H1 (cell line): ENCODE measurements around the gene CACNB2. TPM values are rescaled to one million over a fixed set of nuclear protein-coding genes. Genes with fewer than 3 reads are reported as not detected.

Experiments
- CTCF ChIA-PET: fragments of 300-600 bp; sonication (Branson Sonifier 250); formaldehyde crosslinking; loops from one replicate; lab custom pipeline; 2021; ENCODE audit not compliant: partially characterized antibody; lab: Charles Lee
- POLR2A ChIA-PET: fragments of 300-600 bp; sonication (Branson Sonifier 250); formaldehyde crosslinking; loops from one replicate; lab custom pipeline; 2021; ENCODE audit warnings: inconsistent platforms; ENCODE audit not compliant: partially characterized antibody; lab: Charles Lee
- DNase-seq, 2 experiments: peaks; one replicate each; pipeline versions ENCODE4 v3.0.0 to v3.0.0-alpha.2; 2010 to 2022; ENCODE audit warnings: low spot score in 2 of 2, low read depth in 1 of 2, mixed read lengths in 1 of 2
- FAIRE-seq: peaks from 2 replicates; lab custom pipeline; 2011; peaks lifted over from hg19 to GRCh38; lab: Jason Lieb, UNC
- H2AFZ ChIP-seq: 2 replicates; pipeline ENCODE4 v1.8.1; 2012; ENCODE audit warnings: low read length, inconsistent platforms
- H2AK5ac ChIP-seq: 2 replicates; pipeline ENCODE4 v1.6.1; 2013; ENCODE audit warnings: low read depth, low read length
- H2BK120ac ChIP-seq: replicated peaks from 2 replicates; pipeline ENCODE3; 2013; ENCODE audit warnings: low read depth, low read length, inconsistent platforms
- H2BK12ac ChIP-seq: 2 replicates; pipeline ENCODE4 v1.6.1; 2013; ENCODE audit warnings: low read depth, low read length
- H2BK15ac ChIP-seq: 2 replicates; pipeline ENCODE4 v1.6.1; 2013; ENCODE audit warnings: low read length
- H2BK20ac ChIP-seq: 2 replicates; pipeline ENCODE4 v1.6.1; 2013; ENCODE audit warnings: low read length
- H2BK5ac ChIP-seq: 2 replicates; pipeline ENCODE4 v1.6.1; 2013; ENCODE audit warnings: low read depth, low read length
- H3K14ac ChIP-seq: 2 replicates; pipeline ENCODE4 v1.6.1; 2013; ENCODE audit warnings: inconsistent platforms; ENCODE audit not compliant: insufficient read length
- H3K18ac ChIP-seq: 2 replicates; pipeline ENCODE4 v1.6.1; 2013; ENCODE audit warnings: low read length; ENCODE audit errors: extremely low read depth
- H3K23ac ChIP-seq: 2 replicates; pipeline ENCODE4 v1.6.1; 2013; ENCODE audit warnings: inconsistent platforms; ENCODE audit not compliant: insufficient read length
- H3K23me2 ChIP-seq: 2 replicates; pipeline ENCODE4 v1.6.1; 2013; ENCODE audit warnings: low read depth, low read length
- H3K27ac ChIP-seq: 2 replicates; pipeline ENCODE4 v1.6.1; 2011; ENCODE audit warnings: low read depth, low read length, inconsistent platforms
- H3K27me3 ChIP-seq, 4 experiments: replicated peaks in 1 of 4; 1 replicate in 1 of 4; 2 replicates in 3 of 4; pipeline versions ENCODE4 v1.6.1 to v1.8.1; 2011 to 2013; ENCODE audit warnings: low read length in 3 of 4, mild to moderate bottlenecking in 3 of 4, inconsistent platforms in 2 of 4, mixed read lengths in 2 of 4, moderate library complexity in 1 of 4; ENCODE audit not compliant: control insufficient read depth in 3 of 4, insufficient read depth in 3 of 4; ENCODE audit errors: extremely low read depth in 1 of 4
- H3K36me3 ChIP-seq, 4 experiments: 2 replicates each; pipeline versions ENCODE4 v1.6.1 to v1.8.1; 2011 to 2013; ENCODE audit warnings: mild to moderate bottlenecking in 4 of 4, low read length in 3 of 4, moderate library complexity in 2 of 4, control low read depth in 1 of 4, inconsistent platforms in 1 of 4; ENCODE audit not compliant: insufficient read depth in 4 of 4, control insufficient read depth in 2 of 4
- H3K4ac ChIP-seq: replicated peaks from 2 replicates; pipeline ENCODE3; 2013; ENCODE audit warnings: low read length, low read depth, mixed read lengths, inconsistent platforms; ENCODE audit not compliant: insufficient read length
- H3K4me1 ChIP-seq, 4 experiments: replicated peaks in 1 of 4; 1 replicate in 1 of 4; 2 replicates in 3 of 4; pipeline versions ENCODE4 v1.6.1 to v1.8.1; 2011 to 2013; ENCODE audit warnings: low read length in 3 of 4, inconsistent platforms in 2 of 4, mixed read lengths in 1 of 4; ENCODE audit not compliant: insufficient read depth in 4 of 4, control insufficient read depth in 3 of 4
- H3K4me2 ChIP-seq, 2 experiments: 2 replicates each; pipeline versions ENCODE4 v1.6.1 to v1.8.1; 2011 to 2013; ENCODE audit warnings: low read depth in 2 of 2, low read length in 2 of 2, control low read depth in 1 of 2, inconsistent platforms in 1 of 2, mild to moderate bottlenecking in 1 of 2; ENCODE audit not compliant: insufficient read depth in 1 of 2
- H3K4me3 ChIP-seq, 4 experiments: fragments of 200-600, 300-600 bp in 1 of 4; sonication (generic), shearing (Covaris generic), sonication (Bioruptor Twin) in 1 of 4; 2 replicates each; pipeline versions ENCODE4 v1.5.1 to v1.8.1; 2011 to 2016; ENCODE audit warnings: low read length in 4 of 4, low read depth in 3 of 4, control low read depth in 2 of 4, inconsistent platforms in 2 of 4, mild to moderate bottlenecking in 2 of 4, mixed read lengths in 1 of 4, moderate library complexity in 1 of 4; ENCODE audit not compliant: insufficient read depth in 2 of 4; ENCODE audit errors: extremely low read depth in 1 of 4
- H3K56ac ChIP-seq: replicated peaks from 2 replicates; pipeline ENCODE3; 2013; ENCODE audit warnings: low read depth, mild to moderate bottlenecking, mixed read lengths, low read length, inconsistent platforms; ENCODE audit not compliant: insufficient read length
- H3K79me1 ChIP-seq: 2 replicates; pipeline ENCODE4 v1.6.1; 2013; ENCODE audit warnings: low read depth, low read length, control low read depth
- H3K79me2 ChIP-seq, 2 experiments: 2 replicates each; pipeline versions ENCODE4 v1.6.1 to v1.8.1; 2012 to 2013; ENCODE audit warnings: low read length in 2 of 2, mild to moderate bottlenecking in 2 of 2, inconsistent platforms in 1 of 2; ENCODE audit not compliant: insufficient read depth in 2 of 2, control insufficient read depth in 1 of 2
- H3K9ac ChIP-seq, 4 experiments: replicated peaks in 1 of 4; 1 replicate in 1 of 4; 2 replicates in 3 of 4; pipeline versions ENCODE4 v1.6.1 to v1.8.1; 2011 to 2013; ENCODE audit warnings: low read depth in 3 of 4, low read length in 3 of 4, control low read depth in 2 of 4, mild to moderate bottlenecking in 2 of 4, moderate library complexity in 2 of 4, inconsistent platforms in 1 of 4; ENCODE audit errors: extremely low read depth in 1 of 4
- H3K9me3 ChIP-seq, 2 experiments: 2 replicates each; pipeline versions ENCODE4 v1.6.1 to v1.8.1; 2012 to 2013; ENCODE audit warnings: mild to moderate bottlenecking in 2 of 2, moderate library complexity in 2 of 2, control low read depth in 1 of 2, inconsistent platforms in 1 of 2, low read depth in 1 of 2, low read length in 1 of 2, mixed read lengths in 1 of 2; ENCODE audit not compliant: insufficient read depth in 2 of 2
- H4K20me1 ChIP-seq, 2 experiments: replicated peaks in 1 of 2; 2 replicates each; pipeline versions ENCODE3 to v1.8.1; 2011 to 2013; ENCODE audit warnings: inconsistent platforms in 2 of 2, low read length in 2 of 2, mild to moderate bottlenecking in 1 of 2; ENCODE audit not compliant: insufficient read depth in 2 of 2, control insufficient read depth in 1 of 2
- H4K5ac ChIP-seq: 2 replicates; pipeline ENCODE4 v1.6.1; 2013; ENCODE audit warnings: low read length, low read depth, mixed read lengths, inconsistent platforms; ENCODE audit not compliant: insufficient read length
- H4K8ac ChIP-seq: 2 replicates; pipeline ENCODE4 v1.8.0; 2013; ENCODE audit warnings: mild to moderate bottlenecking, moderate library complexity, low read length, inconsistent platforms; ENCODE audit not compliant: insufficient read depth; ENCODE audit errors: extremely low read depth
- H4K91ac ChIP-seq: replicated peaks from 2 replicates; pipeline ENCODE3; 2013; ENCODE audit warnings: low read length, mixed read lengths, inconsistent platforms; ENCODE audit not compliant: insufficient read length
- ATF3 ChIP-seq: IDR thresholded peaks from 2 replicates; pipeline ENCODE4 v1.6.1; 2011; ENCODE audit warnings: low read depth, mild to moderate bottlenecking, low read length; ENCODE audit not compliant: insufficient read depth
- CTCF ChIP-seq, 3 experiments: IDR thresholded peaks; 1 replicate in 2 of 3; 2 replicates in 1 of 3; pipeline versions ENCODE4 v1.5.1 to v1.6.1; 2011; ENCODE audit warnings: low read length in 3 of 3, mild to moderate bottlenecking in 3 of 3, inconsistent platforms in 2 of 3, low read depth in 1 of 3, moderate library complexity in 1 of 3; ENCODE audit not compliant: insufficient read depth in 1 of 3; ENCODE audit errors: control extremely low read depth in 1 of 3
- MAX ChIP-seq: IDR thresholded peaks from 2 replicates; pipeline ENCODE4 v1.6.1; 2012; ENCODE audit warnings: inconsistent platforms
- RAD21 ChIP-seq, 2 experiments: IDR thresholded peaks in 1 of 2; conservative IDR thresholded peaks in 1 of 2; 2 replicates each; pipeline ENCODE4 v1.6.1; 2011; ENCODE audit warnings: low read depth in 2 of 2, low read length in 2 of 2, improper control_type of control experiment in 1 of 2, inconsistent platforms in 1 of 2, mild to moderate bottlenecking in 1 of 2, moderate library complexity in 1 of 2
- SIN3A ChIP-seq, 2 experiments: IDR thresholded peaks in 1 of 2; conservative IDR thresholded peaks in 1 of 2; 2 replicates each; pipeline ENCODE4 v1.6.1; 2011 to 2012; ENCODE audit warnings: low read length in 2 of 2, improper control_type of control experiment in 1 of 2, low read depth in 1 of 2, mild to moderate bottlenecking in 1 of 2
- TCF12 ChIP-seq: IDR thresholded peaks from 2 replicates; pipeline ENCODE4 v1.6.1; 2011; ENCODE audit warnings: low read depth, mild to moderate bottlenecking, low read length
- WGBS, 2 experiments: shearing (Covaris generic) in 1 of 2; methylation state at CpG; one replicate each; pipeline versions ENCODE4 v1.1.6 to v1.1.7; 2013 to 2015; ENCODE audit warnings: low lambda C conversion rate in 2 of 2, mixed read lengths in 2 of 2, inconsistent platforms in 1 of 2, low coverage in 1 of 2, missing lambda C conversion rate in 1 of 2; ENCODE audit not compliant: insufficient replicate concordance in 2 of 2, insufficient coverage in 1 of 2, insufficient read length in 1 of 2; ENCODE audit errors: extremely low coverage in 1 of 2, missing lambda C conversion rate in 1 of 2; 5-methylcytosine and 5-hydroxymethylcytosine counted together
- polyA plus RNA-seq, 7 experiments: library from polyadenylated mRNA; depleted of rRNA in 3 of 7; stranded (reverse) in 5 of 7; unstranded in 2 of 7; fragments of >200 nt in 5 of 7; fragments of 200-250 nt in 2 of 7; gene quantifications; 1 replicate in 5 of 7; 2 replicates in 1 of 7; 4 replicates in 1 of 7; pipeline versions ENCODE4 v1.2.1 to v1.2.3, GENCODE V29; 2011 to 2013; ENCODE audit warnings: missing spikeins in 2 of 7, mixed read lengths in 2 of 7
- total RNA-seq: library from RNA; stranded (reverse); fragmentation: NEBNext Ultra II Directional; extraction: Animal tissue kit (Norgen Biotek cat#: 25700); gene quantifications from 2 replicates; pipeline ENCODE4 v1.2.1, GENCODE V29; 2021

CACNB2 gene
- total and polyA plus RNA-seq, 2 of the 8 experiments (the other 6 are each of a cell fraction or from before 2014, with no cell fraction given): 2.4 to 3.2 TPM

- no peak overlapping the region for H3K14ac ChIP-seq
- no peaks in the 10 kb centered on the region for H3K36me3 ChIP-seq
- H4K20me1 ChIP-seq: no peaks in the 10 kb centered on the region
- H4K5ac ChIP-seq: no peak overlapping the region
- H2BK15ac ChIP-seq: no peak overlapping the region
- no peak overlapping the region for H3K56ac ChIP-seq
- no peak overlapping the region for H2BK120ac ChIP-seq
- H2AFZ ChIP-seq: no peak overlapping the region
- no peak for FAIRE-seq
- H3K27me3 ChIP-seq: no peaks in the 10 kb centered on the region
- no peak overlapping the region for H2BK20ac ChIP-seq
- no peak overlapping the region for H3K18ac ChIP-seq
- H3K79me2 ChIP-seq: no peaks in the 10 kb centered on the region
- 87% methylated on average over 3 of the region's 3 CpGs; no CpG with 5 or more reads in 1 of the 2 experiments for WGBS, 2 experiments
- no peak overlapping the region for H3K4me3 ChIP-seq
- no peak overlapping the region for H2BK12ac ChIP-seq
- no peaks in the 10 kb centered on the region for H3K23me2 ChIP-seq
- no peak overlapping the region for H2AK5ac ChIP-seq
- H3K4me1 ChIP-seq: no peaks in the 10 kb centered on the region
- DNase-seq: no peak
- POLR2A ChIA-PET: interaction anchor here (1.2 kb wide), 1 partner anchor 10 kb away, joined by 4 read pairs; no protein-coding TSS in a partner anchor
- no peak overlapping the region for H3K4ac ChIP-seq
- no peak overlapping the region for H4K8ac ChIP-seq
- H3K27ac ChIP-seq: no peak overlapping the region
- no peak overlapping the region for H4K91ac ChIP-seq
- H2BK5ac ChIP-seq: no peak overlapping the region
- no peak overlapping the region for H3K9ac ChIP-seq
- H3K4me2 ChIP-seq: no peak overlapping the region
- TF ChIP-seq CTCF (IDR thresholded peaks at IDR 0.05; ENCODE audit: control extremely low read depth in 1 of 3, insufficient read depth in 1 of 3, low read depth in 1 of 3, low read length in 3 of 3) (no peak), TCF12 (no peak), MAX (no peak), SIN3A (conservative IDR thresholded peaks at IDR 0.05 in 1 of 2, IDR thresholded peaks at IDR 0.05 in 1 of 2; ENCODE audit: low read depth in 1 of 2, low read length in 2 of 2) (no peak), ATF3 (no peak), RAD21 (IDR thresholded peaks at IDR 0.05 in 1 of 2, conservative IDR thresholded peaks at IDR 0.05 in 1 of 2; ENCODE audit: low read depth in 2 of 2, low read length in 2 of 2) (no peak)
- H3K23ac ChIP-seq: no peak overlapping the region
- no peaks in the 10 kb centered on the region for H3K79me1 ChIP-seq
- no peaks in the 10 kb centered on the region for H3K9me3 ChIP-seq
- CTCF ChIA-PET: interaction anchor here (0.8 kb wide), 1 partner anchor 62 kb away, joined by 3 read pairs; no protein-coding TSS in a partner anchor
Observed at GRCh38 chr10:18278181-18278580, 138.0 kb downstream of the CACNB2 start.
